Keratinocyte (primary cell): ENCODE results near the gene MAGI2. TPM values are rescaled to one million over a fixed set of nuclear protein-coding genes. Genes with fewer than 3 reads are reported as not detected.
A peak's percentile ranks its signal among the peaks of the same experiment; 100 is the strongest.

Source experiments
- DNase-seq: peaks from one replicate; pipeline ENCODE4 v3.0.0-alpha.2; 2011; ENCODE audit warnings: low read depth, missing footprints, low spot score
- FAIRE-seq: peaks from 2 replicates; lab custom pipeline; 2011; peaks lifted over from hg19 to GRCh38; lab: Jason Lieb, UNC
- H2AFZ ChIP-seq: 2 replicates; pipeline ENCODE4 v1.6.0; 2012; ENCODE audit warnings: low read length, control low read depth, inconsistent platforms; ENCODE audit not compliant: control insufficient read depth
- H3K27ac ChIP-seq: 2 replicates; pipeline ENCODE4 v1.5.1; 2011; ENCODE audit warnings: low read length; ENCODE audit not compliant: control insufficient read depth, insufficient read depth
- H3K27me3 ChIP-seq: 3 replicates; pipeline ENCODE4 v1.6.0; 2011; ENCODE audit warnings: low read length; ENCODE audit not compliant: control insufficient read depth, insufficient read depth; ENCODE audit errors: extremely low read depth
- H3K36me3 ChIP-seq, 2 experiments: 2 replicates in 1 of 2; 3 replicates in 1 of 2; pipeline ENCODE4 v1.5.1; 2011; ENCODE audit warnings: low read length in 2 of 2, mild to moderate bottlenecking in 1 of 2; ENCODE audit not compliant: control insufficient read depth in 2 of 2, insufficient read depth in 2 of 2; ENCODE audit errors: extremely low read depth in 1 of 2
- H3K4me1 ChIP-seq: 3 replicates; pipeline ENCODE4 v1.5.1; 2011; ENCODE audit warnings: low read length; ENCODE audit not compliant: control insufficient read depth, insufficient read depth; ENCODE audit errors: extremely low read depth
- H3K4me2 ChIP-seq: 3 replicates; pipeline ENCODE4 v1.6.0; 2011; ENCODE audit warnings: low read depth, low read length; ENCODE audit not compliant: control insufficient read depth, insufficient read depth; ENCODE audit errors: extremely low read depth
- H3K4me3 ChIP-seq, 3 experiments: fragments of 200-600 bp in 1 of 3; sonication (generic) in 1 of 3; 2 replicates in 2 of 3; 3 replicates in 1 of 3; pipeline ENCODE4 v1.5.1; 2011 to 2016; ENCODE audit warnings: low read length in 3 of 3, mild to moderate bottlenecking in 3 of 3, control low read depth in 2 of 3, inconsistent platforms in 1 of 3, low read depth in 1 of 3, mixed read lengths in 1 of 3, mixed run types in 1 of 3, moderate library complexity in 1 of 3; ENCODE audit not compliant: control insufficient read depth in 2 of 3, insufficient read depth in 2 of 3; ENCODE audit errors: extremely low read depth in 1 of 3
- H3K79me2 ChIP-seq: 2 replicates; pipeline ENCODE4 v1.6.0; 2012; ENCODE audit warnings: low read length; ENCODE audit not compliant: control insufficient read depth, insufficient read depth
- H3K9ac ChIP-seq: 3 replicates; pipeline ENCODE4 v1.6.0; 2011; ENCODE audit warnings: low read length; ENCODE audit not compliant: control insufficient read depth, insufficient read depth; ENCODE audit errors: extremely low read depth
- H3K9me1 ChIP-seq: 3 replicates; pipeline ENCODE4 v1.6.0; 2011; ENCODE audit warnings: low read length; ENCODE audit not compliant: control insufficient read depth, insufficient read depth; ENCODE audit errors: extremely low read depth
- H3K9me3 ChIP-seq: 2 replicates; pipeline ENCODE4 v1.5.1; 2012; ENCODE audit warnings: low read depth, low read length; ENCODE audit not compliant: control insufficient read depth
- H4K20me1 ChIP-seq: 3 replicates; pipeline ENCODE4 v1.6.0; 2011; ENCODE audit warnings: low read length; ENCODE audit not compliant: control insufficient read depth, insufficient read depth; ENCODE audit errors: extremely low read depth
- EZH2 ChIP-seq: IDR thresholded peaks from one replicate; pipeline ENCODE4 v1.6.1; 2012; ENCODE audit warnings: inconsistent platforms, mild to moderate bottlenecking, low read length, moderate library complexity
- dilution Hi-C: fragments of 300-500 bp; cut with MboI; formaldehyde crosslinking; loops from one replicate; pipeline ENCODE4 v1.7.0; 2020; ENCODE audit warnings: low sequenced_read_pairs; ENCODE audit not compliant: extremely low pct_ligation_motif_present
- polyA plus RNA-seq, 5 experiments: library from polyadenylated mRNA; depleted of rRNA in 3 of 5; stranded (reverse) in 3 of 5; stranded (forward) in 1 of 5; unstranded in 1 of 5; fragments of >200 nt; gene quantifications; 1 replicate in 1 of 5; 2 replicates in 3 of 5; 3 replicates in 1 of 5; pipeline versions ENCODE4 v1.2.1 to v1.2.3, GENCODE V29; 2011 to 2012; ENCODE audit warnings: missing spikeins in 2 of 5, low read depth in 1 of 5, low replicate concordance in 1 of 5
- TF ChIP-seq, protein P1 (sequence below), 3 experiments: IDR thresholded peaks in 1 of 3; conservative IDR thresholded peaks in 1 of 3; optimal IDR thresholded peaks in 1 of 3; 2 replicates in 2 of 3; 3 replicates in 1 of 3; pipeline versions ENCODE3 to v1.5.1; 2011; ENCODE audit warnings: low read length in 3 of 3, mild to moderate bottlenecking in 3 of 3, moderate library complexity in 2 of 3, control low read depth in 1 of 3, inconsistent platforms in 1 of 3; ENCODE audit not compliant: insufficient read depth in 2 of 3; ENCODE audit errors: extremely low read depth in 1 of 3

The MAGI2 gene
- polyA plus RNA-seq, 1 donor (not counting 4 experiments of a cell fraction or from before 2014, with no cell fraction given), result 0.07 TPM

DNA sequence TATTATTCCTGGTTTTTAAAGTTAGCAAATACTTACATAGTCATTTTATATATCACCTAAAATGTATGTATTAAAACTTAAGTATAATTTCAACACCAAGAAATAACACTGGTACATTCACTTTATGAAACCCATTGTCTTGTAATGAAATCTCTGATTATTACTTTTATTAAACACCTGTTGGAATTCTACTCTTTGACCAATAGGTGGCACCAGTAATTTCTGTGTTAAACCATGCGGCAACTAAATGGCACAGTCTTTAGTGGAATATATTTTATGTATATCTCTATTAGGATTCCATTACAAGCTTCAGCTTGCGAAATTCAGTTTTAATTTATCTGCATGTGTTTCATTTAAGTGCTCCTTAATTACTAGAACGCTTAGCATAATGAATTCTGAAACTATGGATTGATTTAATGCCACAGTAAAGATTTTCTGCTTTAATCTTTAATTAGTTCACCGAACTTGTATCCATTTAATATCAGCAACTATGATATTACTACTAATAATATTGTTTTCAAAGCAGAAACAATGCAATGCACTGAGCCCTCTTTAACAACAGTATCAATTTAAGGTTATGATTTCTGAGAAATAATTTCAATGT is 181.3 kb downstream of the MAGI2 start:
- Histone ChIP-seq H2AFZ (no peak overlapping the region), H3K4me1 (no peaks in the 10 kb centered on the region), H3K9me3 (no peaks in the 10 kb centered on the region), H3K36me3 (no peaks in the 10 kb centered on the region), H4K20me1 (no peaks in the 10 kb centered on the region), H3K9me1 (no peaks in the 10 kb centered on the region), H3K4me3 (no peak overlapping the region), H3K27ac (no peak overlapping the region), H3K9ac (no peak overlapping the region), H3K79me2 (no peaks in the 10 kb centered on the region), H3K27me3 (no peaks in the 10 kb centered on the region), H3K4me2 (no peak overlapping the region)
- dilution Hi-C loops, result no loop called here
- TF ChIP-seq, protein P1, sequence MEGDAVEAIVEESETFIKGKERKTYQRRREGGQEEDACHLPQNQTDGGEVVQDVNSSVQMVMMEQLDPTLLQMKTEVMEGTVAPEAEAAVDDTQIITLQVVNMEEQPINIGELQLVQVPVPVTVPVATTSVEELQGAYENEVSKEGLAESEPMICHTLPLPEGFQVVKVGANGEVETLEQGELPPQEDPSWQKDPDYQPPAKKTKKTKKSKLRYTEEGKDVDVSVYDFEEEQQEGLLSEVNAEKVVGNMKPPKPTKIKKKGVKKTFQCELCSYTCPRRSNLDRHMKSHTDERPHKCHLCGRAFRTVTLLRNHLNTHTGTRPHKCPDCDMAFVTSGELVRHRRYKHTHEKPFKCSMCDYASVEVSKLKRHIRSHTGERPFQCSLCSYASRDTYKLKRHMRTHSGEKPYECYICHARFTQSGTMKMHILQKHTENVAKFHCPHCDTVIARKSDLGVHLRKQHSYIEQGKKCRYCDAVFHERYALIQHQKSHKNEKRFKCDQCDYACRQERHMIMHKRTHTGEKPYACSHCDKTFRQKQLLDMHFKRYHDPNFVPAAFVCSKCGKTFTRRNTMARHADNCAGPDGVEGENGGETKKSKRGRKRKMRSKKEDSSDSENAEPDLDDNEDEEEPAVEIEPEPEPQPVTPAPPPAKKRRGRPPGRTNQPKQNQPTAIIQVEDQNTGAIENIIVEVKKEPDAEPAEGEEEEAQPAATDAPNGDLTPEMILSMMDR (optimal IDR thresholded peaks at IDR 0.05 in 1 of 3, IDR thresholded peaks at IDR 0.05 in 1 of 3, conservative IDR thresholded peaks at IDR 0.05 in 1 of 3; ENCODE audit: extremely low read depth in 1 of 3, insufficient read depth in 2 of 3, low read length in 3 of 3), result peak in 2 of 3 experiments; percentile 38
- no peak for TF ChIP-seq EZH2
- DNase-seq, result no peak
- no peak for FAIRE-seq

- TF ChIP-seq, protein P1 (optimal IDR thresholded peaks at IDR 0.05 in 1 of 3, IDR thresholded peaks at IDR 0.05 in 1 of 3, conservative IDR thresholded peaks at IDR 0.05 in 1 of 3; ENCODE audit: extremely low read depth in 1 of 3, insufficient read depth in 2 of 3, low read length in 3 of 3), result no peak
- no peak for TF ChIP-seq EZH2
- dilution Hi-C loops, result no loop called here
- no peak overlapping the region for H3K9ac ChIP-seq
- H3K36me3 ChIP-seq, result no peaks in the 10 kb centered on the region
- H2AFZ ChIP-seq, result no peak overlapping the region
- H4K20me1 ChIP-seq, result no peaks in the 10 kb centered on the region
- H3K79me2 ChIP-seq, result no peaks in the 10 kb centered on the region
- no peak for FAIRE-seq
- H3K27ac ChIP-seq, result no peak overlapping the region
- no peak for DNase-seq
- no peaks in the 10 kb centered on the region for H3K4me1 ChIP-seq
- no peak overlapping the region for H3K4me3 ChIP-seq
- no peaks in the 10 kb centered on the region for H3K27me3 ChIP-seq
- H3K9me3 ChIP-seq, result no peaks in the 10 kb centered on the region
- no peak overlapping the region for H3K4me2 ChIP-seq
- no peaks in the 10 kb centered on the region for H3K9me1 ChIP-seq
Observed at GRCh38 chr7:79268730-79269129, 184.7 kb downstream of the MAGI2 start.
